Panc1 (cell line): ENCODE results near the gene SV2B. TPM values are rescaled to one million over a fixed set of nuclear protein-coding genes. Genes with fewer than 3 reads are reported as not detected.
A peak's percentile ranks its signal among the peaks of the same experiment; 100 is the strongest.

ENCODE experiments used
- ATAC-seq: fragments of 200-7000 bp; cut with Tn5 transposase; 2 replicates; pipeline ENCODE4 v1.9.1; 2020; ENCODE audit warnings: mild to moderate bottlenecking, moderate library complexity
- Bru-seq: library from RNA; stranded (reverse); fragments of 400-500 nt; gene quantifications from one replicate; lab custom pipeline; 2021; lab: Mats Ljungman, UMichigan
- BruChase-seq, 2 experiments: library from RNA; stranded (reverse); fragments of 400-500 nt; gene quantifications; one replicate each; lab custom pipeline; 2021; lab: Mats Ljungman, UMichigan
- BruUV-seq: library from RNA; stranded (reverse); fragments of 400-500 nt; replicated peaks from 2 replicates; lab custom pipeline; 2021; lab: Mats Ljungman, UMichigan
- CTCF ChIA-PET: fragments of 300-600 bp; sonication (Branson Sonifier 250); formaldehyde crosslinking; loops from one replicate; lab custom pipeline; 2022; ENCODE audit warnings: antibody characterized with exemption; lab: Charles Lee
- POLR2A ChIA-PET: fragments of 300-600 bp; sonication (Branson Sonifier 250); formaldehyde crosslinking; loops from one replicate; lab custom pipeline; 2022; ENCODE audit warnings: antibody characterized with exemption; lab: Charles Lee
- DNase-seq: peaks from one replicate; pipeline ENCODE4 v3.0.0-alpha.2; 2010; ENCODE audit warnings: low read depth, low spot score
- H3K27ac ChIP-seq: 2 replicates; pipeline ENCODE4 v1.5.1; 2011; ENCODE audit warnings: mild to moderate bottlenecking, low read length, inconsistent platforms
- H3K27me3 ChIP-seq: fragments of 200-500 bp; sonication (Bioruptor generic); 2 replicates; pipeline ENCODE4 v1.6.0; 2014; ENCODE audit warnings: low read length, inconsistent platforms; ENCODE audit not compliant: control insufficient read depth, insufficient read depth
- H3K36me3 ChIP-seq: fragments of 200-500 bp; sonication (Bioruptor generic); 2 replicates; pipeline ENCODE4 v1.5.1; 2014; ENCODE audit warnings: inconsistent platforms, mild to moderate bottlenecking, low read length, moderate library complexity; ENCODE audit not compliant: control insufficient read depth, insufficient read depth
- H3K4me1 ChIP-seq: 2 replicates; pipeline ENCODE4 v1.5.1; 2011; ENCODE audit warnings: inconsistent platforms, mild to moderate bottlenecking, low read length, moderate library complexity; ENCODE audit not compliant: control insufficient read depth, insufficient read depth
- H3K4me3 ChIP-seq, 2 experiments: 2 replicates each; pipeline ENCODE4 v1.5.1; 2011 to 2012; ENCODE audit warnings: low read depth in 2 of 2, low read length in 2 of 2, mild to moderate bottlenecking in 2 of 2, inconsistent platforms in 1 of 2, moderate library complexity in 1 of 2
- H3K9me3 ChIP-seq: fragments of 200-500 bp; sonication (Bioruptor generic); 2 replicates; pipeline ENCODE4 v1.5.1; 2014; ENCODE audit warnings: low read depth, mild to moderate bottlenecking, inconsistent platforms, low read length, moderate library complexity; ENCODE audit not compliant: control insufficient read depth, insufficient read depth
- POLR2AphosphoS5 ChIP-seq: IDR thresholded peaks from 2 replicates; pipeline ENCODE4 v1.6.1; 2012; ENCODE audit warnings: mild to moderate bottlenecking, low read depth, low read length, moderate library complexity
- SIN3A ChIP-seq: IDR thresholded peaks from 2 replicates; pipeline ENCODE4 v1.6.1; 2012; ENCODE audit warnings: low read depth, mild to moderate bottlenecking, low read length, moderate library complexity, borderline replicate concordance; ENCODE audit not compliant: insufficient read depth
- TCF7L2 ChIP-seq: IDR thresholded peaks from 2 replicates; pipeline ENCODE4 v1.6.1; 2011; ENCODE audit warnings: mild to moderate bottlenecking, low read depth, low read length, inconsistent platforms
- in situ Hi-C: cut with HindIII; loops from 2 replicates; pipeline ENCODE4 v1.10.0; 2016; ENCODE audit warnings: low sequenced_read_pairs, low pct_unique_long_range_greater_than_20kb
- intact Hi-C: fragments of 100-400 bp; cut with micrococcal nuclease; formaldehyde crosslinking; loops from one replicate; pipeline ENCODE4 v1.10.0; 2022; ENCODE audit not compliant: unreplicated experiment
- long read RNA-seq: library from polyadenylated mRNA; unstranded; transcript quantifications from one replicate; pipeline ENCODE4 v2.0.0, GENCODE V29; 2021; ENCODE audit not compliant: unreplicated experiment
- polyA plus RNA-seq: library from polyadenylated mRNA; unstranded; fragments of >200 nt; gene quantifications from one replicate; pipeline ENCODE4 v1.2.1, GENCODE V29; 2012; ENCODE audit warnings: missing spikeins; ENCODE audit not compliant: insufficient read length
- total RNA-seq: library from RNA; stranded (reverse); gene quantifications from one replicate; pipeline ENCODE4 v1.2.1, GENCODE V29; 2021; ENCODE audit not compliant: unreplicated experiment
- TF ChIP-seq, protein P1 (sequence below): fragments of 450-650 bp; IDR thresholded peaks from 2 replicates; pipeline ENCODE4 v1.5.1; 2017; ENCODE audit warnings: mild to moderate bottlenecking
- TF ChIP-seq, protein P2 (sequence below), 2 experiments: IDR thresholded peaks; 2 replicates each; pipeline ENCODE4 v1.6.1; 2011 to 2012; ENCODE audit warnings: low read depth in 2 of 2, control low read depth in 1 of 2, low read length in 1 of 2, mild to moderate bottlenecking in 1 of 2, moderate library complexity in 1 of 2; ENCODE audit not compliant: insufficient read depth in 1 of 2

Gene SV2B, protein sequence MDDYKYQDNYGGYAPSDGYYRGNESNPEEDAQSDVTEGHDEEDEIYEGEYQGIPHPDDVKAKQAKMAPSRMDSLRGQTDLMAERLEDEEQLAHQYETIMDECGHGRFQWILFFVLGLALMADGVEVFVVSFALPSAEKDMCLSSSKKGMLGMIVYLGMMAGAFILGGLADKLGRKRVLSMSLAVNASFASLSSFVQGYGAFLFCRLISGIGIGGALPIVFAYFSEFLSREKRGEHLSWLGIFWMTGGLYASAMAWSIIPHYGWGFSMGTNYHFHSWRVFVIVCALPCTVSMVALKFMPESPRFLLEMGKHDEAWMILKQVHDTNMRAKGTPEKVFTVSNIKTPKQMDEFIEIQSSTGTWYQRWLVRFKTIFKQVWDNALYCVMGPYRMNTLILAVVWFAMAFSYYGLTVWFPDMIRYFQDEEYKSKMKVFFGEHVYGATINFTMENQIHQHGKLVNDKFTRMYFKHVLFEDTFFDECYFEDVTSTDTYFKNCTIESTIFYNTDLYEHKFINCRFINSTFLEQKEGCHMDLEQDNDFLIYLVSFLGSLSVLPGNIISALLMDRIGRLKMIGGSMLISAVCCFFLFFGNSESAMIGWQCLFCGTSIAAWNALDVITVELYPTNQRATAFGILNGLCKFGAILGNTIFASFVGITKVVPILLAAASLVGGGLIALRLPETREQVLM
- total RNA-seq (not detected), Bru-seq, nascent RNA (percentile 2 among the genes with signal in this experiment), BruChase-seq, experiment 1, labeled RNA remaining after a 2-hour chase (percentile 2 among the genes with signal in this experiment), BruChase-seq, experiment 2, labeled RNA remaining after a 6-hour chase (percentile 2 among the genes with signal in this experiment)
- not detected for polyA plus RNA-seq
- long read RNA-seq, result 0 reads

DNA sequence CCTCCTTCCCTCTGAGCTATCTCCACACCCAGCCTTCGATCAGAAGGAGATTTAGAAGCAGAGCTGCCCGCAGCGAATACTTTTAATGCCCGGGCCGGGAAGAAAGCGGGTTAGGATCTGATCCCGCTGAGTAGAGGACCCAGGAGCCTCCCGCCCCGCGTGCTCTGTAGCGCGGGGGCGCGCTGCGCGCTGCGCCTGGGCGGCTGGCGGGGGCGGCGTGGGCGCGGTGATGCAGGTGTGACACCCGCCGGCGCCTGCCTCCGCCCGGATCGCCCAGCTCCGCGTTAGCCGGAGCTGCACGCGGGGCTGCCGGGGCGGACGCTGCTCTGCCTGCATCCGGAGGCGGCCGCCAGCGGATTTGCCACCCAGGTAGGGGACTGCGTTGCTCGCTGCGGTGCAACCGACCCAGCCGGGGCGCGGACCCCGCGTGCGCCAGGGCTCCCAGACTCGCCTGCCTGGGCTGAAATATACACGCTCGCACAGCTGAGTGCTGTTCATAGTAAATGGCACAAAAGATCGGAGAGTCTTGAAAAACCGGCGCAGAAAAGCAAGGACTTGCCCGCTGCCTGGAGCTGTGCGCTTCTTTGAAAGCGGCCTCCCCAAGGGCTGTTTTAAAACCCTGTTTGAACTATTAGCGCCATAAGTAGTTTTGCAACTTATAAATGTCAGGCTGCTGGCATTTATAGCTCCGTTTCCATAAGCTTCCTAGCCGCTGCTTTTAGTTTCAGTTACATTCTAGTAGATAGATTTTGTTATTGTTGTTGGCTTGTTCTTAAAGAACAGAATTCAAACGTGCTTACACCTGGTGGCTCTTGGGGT is at the start of gene SV2B:
TSS of gene SV2B (plus strand) at position 263 of the 819 bp plus-strand sequence. CDS start 126,007 bp downstream, outside the sequence.
- peak within 1 kb of the TSS; percentile 37 to 57 for H3K4me3 ChIP-seq
- peaks cover 50% of the 10 kb centered on the region for H3K27me3 ChIP-seq
- no peak for TF ChIP-seq TCF7L2
- TF ChIP-seq, protein P1, sequence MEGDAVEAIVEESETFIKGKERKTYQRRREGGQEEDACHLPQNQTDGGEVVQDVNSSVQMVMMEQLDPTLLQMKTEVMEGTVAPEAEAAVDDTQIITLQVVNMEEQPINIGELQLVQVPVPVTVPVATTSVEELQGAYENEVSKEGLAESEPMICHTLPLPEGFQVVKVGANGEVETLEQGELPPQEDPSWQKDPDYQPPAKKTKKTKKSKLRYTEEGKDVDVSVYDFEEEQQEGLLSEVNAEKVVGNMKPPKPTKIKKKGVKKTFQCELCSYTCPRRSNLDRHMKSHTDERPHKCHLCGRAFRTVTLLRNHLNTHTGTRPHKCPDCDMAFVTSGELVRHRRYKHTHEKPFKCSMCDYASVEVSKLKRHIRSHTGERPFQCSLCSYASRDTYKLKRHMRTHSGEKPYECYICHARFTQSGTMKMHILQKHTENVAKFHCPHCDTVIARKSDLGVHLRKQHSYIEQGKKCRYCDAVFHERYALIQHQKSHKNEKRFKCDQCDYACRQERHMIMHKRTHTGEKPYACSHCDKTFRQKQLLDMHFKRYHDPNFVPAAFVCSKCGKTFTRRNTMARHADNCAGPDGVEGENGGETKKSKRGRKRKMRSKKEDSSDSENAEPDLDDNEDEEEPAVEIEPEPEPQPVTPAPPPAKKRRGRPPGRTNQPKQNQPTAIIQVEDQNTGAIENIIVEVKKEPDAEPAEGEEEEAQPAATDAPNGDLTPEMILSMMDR, result no peak
- TF ChIP-seq, protein P2, sequence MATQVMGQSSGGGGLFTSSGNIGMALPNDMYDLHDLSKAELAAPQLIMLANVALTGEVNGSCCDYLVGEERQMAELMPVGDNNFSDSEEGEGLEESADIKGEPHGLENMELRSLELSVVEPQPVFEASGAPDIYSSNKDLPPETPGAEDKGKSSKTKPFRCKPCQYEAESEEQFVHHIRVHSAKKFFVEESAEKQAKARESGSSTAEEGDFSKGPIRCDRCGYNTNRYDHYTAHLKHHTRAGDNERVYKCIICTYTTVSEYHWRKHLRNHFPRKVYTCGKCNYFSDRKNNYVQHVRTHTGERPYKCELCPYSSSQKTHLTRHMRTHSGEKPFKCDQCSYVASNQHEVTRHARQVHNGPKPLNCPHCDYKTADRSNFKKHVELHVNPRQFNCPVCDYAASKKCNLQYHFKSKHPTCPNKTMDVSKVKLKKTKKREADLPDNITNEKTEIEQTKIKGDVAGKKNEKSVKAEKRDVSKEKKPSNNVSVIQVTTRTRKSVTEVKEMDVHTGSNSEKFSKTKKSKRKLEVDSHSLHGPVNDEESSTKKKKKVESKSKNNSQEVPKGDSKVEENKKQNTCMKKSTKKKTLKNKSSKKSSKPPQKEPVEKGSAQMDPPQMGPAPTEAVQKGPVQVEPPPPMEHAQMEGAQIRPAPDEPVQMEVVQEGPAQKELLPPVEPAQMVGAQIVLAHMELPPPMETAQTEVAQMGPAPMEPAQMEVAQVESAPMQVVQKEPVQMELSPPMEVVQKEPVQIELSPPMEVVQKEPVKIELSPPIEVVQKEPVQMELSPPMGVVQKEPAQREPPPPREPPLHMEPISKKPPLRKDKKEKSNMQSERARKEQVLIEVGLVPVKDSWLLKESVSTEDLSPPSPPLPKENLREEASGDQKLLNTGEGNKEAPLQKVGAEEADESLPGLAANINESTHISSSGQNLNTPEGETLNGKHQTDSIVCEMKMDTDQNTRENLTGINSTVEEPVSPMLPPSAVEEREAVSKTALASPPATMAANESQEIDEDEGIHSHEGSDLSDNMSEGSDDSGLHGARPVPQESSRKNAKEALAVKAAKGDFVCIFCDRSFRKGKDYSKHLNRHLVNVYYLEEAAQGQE (IDR thresholded peaks at IDR 0.05; ENCODE audit: insufficient read depth in 1 of 2, low read depth in 2 of 2, low read length in 1 of 2), result no peak
- TF ChIP-seq POLR2AphosphoS5, result no peak
- no peak for TF ChIP-seq SIN3A
- no peaks in the 10 kb centered on the region for H3K36me3 ChIP-seq
- ATAC-seq (peak; percentile 84), DNase-seq (no peak)
- no peaks in the 10 kb centered on the region for H3K4me1 ChIP-seq
- CTCF ChIA-PET, result no interaction called here
- H3K9me3 ChIP-seq, result no peaks in the 10 kb centered on the region
- POLR2A ChIA-PET, result interaction anchor here (0.9 kb wide), 1 partner anchor 11 kb away, joined by 3 read pairs; no protein-coding TSS in a partner anchor
- BruUV-seq, result no TSS peak
- in situ Hi-C loops (no loop called here), intact Hi-C loops (no loop called here)
- no peak within 1 kb of the TSS for H3K27ac ChIP-seq

DNA sequence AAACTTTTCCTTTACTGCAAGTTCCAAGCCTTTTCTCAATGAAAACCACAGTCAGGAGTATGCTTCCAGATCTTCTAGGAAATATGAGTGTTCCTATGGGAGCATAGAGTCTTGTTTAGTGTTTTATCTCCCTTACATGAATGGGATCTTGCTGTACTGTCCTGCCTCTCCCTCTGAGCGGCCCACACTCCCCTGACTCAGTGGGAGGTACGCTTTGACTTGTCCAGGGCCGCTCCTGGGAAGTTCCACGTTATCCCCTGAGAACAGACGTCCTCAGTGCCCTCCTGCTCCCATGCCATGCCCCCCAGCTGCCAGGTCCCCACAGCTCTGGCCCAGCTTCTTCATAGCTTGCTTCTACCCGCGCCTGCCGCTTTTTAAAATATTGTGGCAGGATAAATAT is 48.8 kb upstream of the SV2B start:
- Histone ChIP-seq H3K9me3 (no peaks in the 10 kb centered on the region), H3K27me3 (peaks cover 22% of the 10 kb centered on the region), H3K4me3 (no peak overlapping the region), H3K36me3 (no peaks in the 10 kb centered on the region), H3K4me1 (no peaks in the 10 kb centered on the region), H3K27ac (no peak overlapping the region)
- intact Hi-C loops, result no loop called here
- ChIA-PET POLR2A (no interaction called here), CTCF (no interaction called here)
- ATAC-seq (no peak), DNase-seq (no peak)
- in situ Hi-C loops, result no loop called here
- BruUV-seq, result no TSS peak
- TF ChIP-seq SIN3A (no peak), TCF7L2 (no peak), POLR2AphosphoS5 (no peak)
- TF ChIP-seq, protein P2 (IDR thresholded peaks at IDR 0.05; ENCODE audit: insufficient read depth in 1 of 2, low read depth in 2 of 2, low read length in 1 of 2), result no peak
- TF ChIP-seq, protein P1, result no peak
